Liver (tissue), 9 donors: ENCODE results near the gene UVSSA. TPM values are rescaled to one million over a fixed set of nuclear protein-coding genes. Genes with fewer than 3 reads are reported as not detected.

Experiments
- DNase-seq: peaks from one replicate; pipeline ENCODE4 v3.0.0-alpha.2; 2017; ENCODE audit warnings: low spot score
- H3K27ac ChIP-seq, 2 donors: one replicate each; pipeline ENCODE4 v1.7.0; 2013; ENCODE audit warnings: inconsistent platforms in 2 of 2, low read length in 2 of 2, control low read depth in 1 of 2, low read depth in 1 of 2, mild to moderate bottlenecking in 1 of 2
- H3K27me3 ChIP-seq, 4 donors: one replicate each; pipeline versions ENCODE4 v1.6.1 to v1.7.0; 2013; ENCODE audit warnings: low read length in 3 of 4, inconsistent platforms in 1 of 4, mild to moderate bottlenecking in 1 of 4, moderate library complexity in 1 of 4; ENCODE audit not compliant: control insufficient read depth in 4 of 4, insufficient read depth in 4 of 4
- H3K36me3 ChIP-seq, 4 donors: one replicate each; pipeline versions ENCODE4 v1.6.1 to v1.7.0; 2013; ENCODE audit warnings: low read length in 3 of 4, mild to moderate bottlenecking in 3 of 4, low read depth in 1 of 4, moderate library complexity in 1 of 4; ENCODE audit not compliant: control insufficient read depth in 4 of 4, insufficient read depth in 3 of 4
- H3K4me1 ChIP-seq, 4 donors: one replicate each; pipeline versions ENCODE4 v1.6.1 to v1.7.0; 2013; ENCODE audit warnings: low read length in 3 of 4, mild to moderate bottlenecking in 3 of 4, moderate library complexity in 1 of 4; ENCODE audit not compliant: control insufficient read depth in 4 of 4, insufficient read depth in 4 of 4
- H3K4me3 ChIP-seq, 3 donors: one replicate each; pipeline versions ENCODE4 v1.6.1 to v1.7.0; 2013; ENCODE audit warnings: low read length in 3 of 3, control low read depth in 1 of 3, low read depth in 1 of 3, mild to moderate bottlenecking in 1 of 3
- H3K9ac ChIP-seq, 2 donors: one replicate each; pipeline ENCODE4 v1.7.0; 2013; ENCODE audit warnings: low read length in 2 of 2, mild to moderate bottlenecking in 2 of 2, moderate library complexity in 2 of 2, control low read depth in 1 of 2, low read depth in 1 of 2
- H3K9me3 ChIP-seq, 4 donors: one replicate each; pipeline versions ENCODE4 v1.6.1 to v1.7.0; 2013; ENCODE audit warnings: low read length in 3 of 4; ENCODE audit not compliant: control insufficient read depth in 4 of 4
- ATF3 ChIP-seq: IDR thresholded peaks from 2 replicates; pipeline ENCODE4 v1.6.1; 2016; ENCODE audit warnings: antibody characterized with exemption
- CTCF ChIP-seq: fragments of 150-350 bp; IDR thresholded peaks from 2 replicates; pipeline ENCODE4 v1.5.1; 2017; ENCODE audit warnings: improper control_type of control experiment, low read depth, low read length; ENCODE audit not compliant: missing input control
- EGR1 ChIP-seq, 2 donors: IDR thresholded peaks; 2 replicates each; pipeline ENCODE4 v1.6.1; 2016 to 2018; ENCODE audit warnings: antibody characterized with exemption in 2 of 2, low read depth in 2 of 2
- FOXA1 ChIP-seq: IDR thresholded peaks from 2 replicates; pipeline ENCODE4 v1.6.1; 2016; ENCODE audit warnings: antibody characterized with exemption
- FOXA2 ChIP-seq: IDR thresholded peaks from 2 replicates; pipeline ENCODE4 v1.6.1; 2016; ENCODE audit warnings: antibody characterized with exemption
- GABPA ChIP-seq, 2 donors: IDR thresholded peaks in 1 of 2; conservative IDR thresholded peaks in 1 of 2; 2 replicates each; pipeline ENCODE4 v1.6.1; 2016; ENCODE audit warnings: antibody characterized with exemption in 2 of 2, mild to moderate bottlenecking in 1 of 2, moderate library complexity in 1 of 2
- HNF4A ChIP-seq, 2 donors: conservative IDR thresholded peaks; 2 replicates each; pipeline ENCODE4 v1.6.1; 2016; ENCODE audit warnings: antibody characterized with exemption in 2 of 2, mild to moderate bottlenecking in 2 of 2
- HNF4G ChIP-seq: IDR thresholded peaks from 2 replicates; pipeline ENCODE4 v1.6.1; 2016; ENCODE audit warnings: antibody characterized with exemption
- JUND ChIP-seq, 2 donors: IDR thresholded peaks; 2 replicates each; pipeline ENCODE4 v1.6.1; 2016; ENCODE audit warnings: antibody characterized with exemption in 2 of 2
- MAX ChIP-seq: IDR thresholded peaks from 2 replicates; pipeline ENCODE4 v1.6.1; 2016; ENCODE audit warnings: antibody characterized with exemption
- NR2F2 ChIP-seq: IDR thresholded peaks from 2 replicates; pipeline ENCODE4 v1.6.1; 2016; ENCODE audit warnings: antibody characterized with exemption
- RAD21 ChIP-seq, 2 donors: IDR thresholded peaks; 2 replicates each; pipeline ENCODE4 v1.6.1; 2016; ENCODE audit warnings: antibody characterized with exemption in 2 of 2, mild to moderate bottlenecking in 2 of 2
- REST ChIP-seq: IDR thresholded peaks from 2 replicates; pipeline ENCODE4 v1.6.1; 2016; ENCODE audit warnings: antibody characterized with exemption, mild to moderate bottlenecking
- RXRA ChIP-seq, 2 donors: IDR thresholded peaks; 2 replicates each; pipeline ENCODE4 v1.6.1; 2017 to 2018; ENCODE audit warnings: antibody characterized with exemption in 2 of 2, mild to moderate bottlenecking in 1 of 2
- SP1 ChIP-seq: IDR thresholded peaks from 2 replicates; pipeline ENCODE4 v1.6.1; 2018; ENCODE audit warnings: antibody characterized with exemption, mild to moderate bottlenecking
- TAF1 ChIP-seq: conservative IDR thresholded peaks from 2 replicates; pipeline ENCODE4 v1.6.1; 2016; ENCODE audit warnings: antibody characterized with exemption, mild to moderate bottlenecking
- YY1 ChIP-seq: IDR thresholded peaks from 2 replicates; pipeline ENCODE4 v1.6.1; 2016; ENCODE audit warnings: antibody characterized with exemption, mild to moderate bottlenecking
- ZBTB33 ChIP-seq: IDR thresholded peaks from 2 replicates; pipeline ENCODE4 v1.6.1; 2016; ENCODE audit warnings: antibody characterized with exemption
- WGBS: extraction: QIAGEN DNeasy Blood & Tissue Kit; methylation state at CpG from one replicate; pipeline ENCODE4 v1.1.7; 2013; 5-methylcytosine and 5-hydroxymethylcytosine counted together
- polyA plus RNA-seq, 2 donors: library from polyadenylated mRNA; stranded (reverse) in 1 of 2; unstranded in 1 of 2; fragments of 200-250 nt in 1 of 2; fragments of >200 nt in 1 of 2; fragmentation: Nextera tagmentation in 1 of 2; extraction: Ambion mirVana in 1 of 2; gene quantifications; one replicate each; pipeline versions ENCODE4 v1.2.1 to v1.2.3, GENCODE V29; 2013 to 2015
- total RNA-seq, 2 donors: library from RNA; depleted of rRNA; stranded (reverse); fragments of >200 nt; gene quantifications; one replicate each; pipeline ENCODE4 v1.2.3, GENCODE V29; 2014
- donor health status: healthy.
- donor health status: healthy.
- donor health status: healthy.
- donor health status: healthy.
- donor health status: healthy.

UVSSA gene
- total and polyA plus RNA-seq, 4 donors: 2.2 to 18.3 (median 3.6) TPM

- no peak for TF ChIP-seq HNF4A (conservative IDR thresholded peaks at IDR 0.05)
- TF ChIP-seq FOXA2: no peak
- TF ChIP-seq RAD21 (IDR thresholded peaks at IDR 0.05): no peak
- TF ChIP-seq EGR1 (IDR thresholded peaks at IDR 0.05; ENCODE audit: low read depth in 2 of 2): no peak
- TF ChIP-seq FOXA1: no peak
- TF ChIP-seq GABPA (IDR thresholded peaks at IDR 0.05 in 1 of 2, conservative IDR thresholded peaks at IDR 0.05 in 1 of 2): no peak
- TF ChIP-seq JUND (IDR thresholded peaks at IDR 0.05): no peak
- TF ChIP-seq RXRA (IDR thresholded peaks at IDR 0.05): no peak
- no peak for TF ChIP-seq NR2F2
- TF ChIP-seq YY1: no peak
These were observed 7.4 kb downstream of the UVSSA start (continued) for GRCh38 chr4:1354136-1354982.

- no peak overlapping the region for H3K9ac ChIP-seq
- H3K27me3 ChIP-seq: no peaks in the 10 kb centered on the region
- no peak overlapping the region for H3K4me3 ChIP-seq
- no peaks in the 10 kb centered on the region for H3K4me1 ChIP-seq
- no peak for TF ChIP-seq JUND (IDR thresholded peaks at IDR 0.05)
- TF ChIP-seq YY1: no peak
- no peak for TF ChIP-seq RAD21 (IDR thresholded peaks at IDR 0.05)
- no peak for TF ChIP-seq RXRA (IDR thresholded peaks at IDR 0.05)
- TF ChIP-seq TAF1: no peak
- no peak for TF ChIP-seq GABPA (IDR thresholded peaks at IDR 0.05 in 1 of 2, conservative IDR thresholded peaks at IDR 0.05 in 1 of 2)
- no peak for TF ChIP-seq HNF4G
- TF ChIP-seq CTCF: no peak
- no peak for TF ChIP-seq ATF3
- TF ChIP-seq HNF4A (conservative IDR thresholded peaks at IDR 0.05): no peak
- no peak for TF ChIP-seq ZBTB33
- no peak for TF ChIP-seq REST
- TF ChIP-seq FOXA1: no peak
- TF ChIP-seq FOXA2: no peak
- TF ChIP-seq MAX: no peak
- no peak for TF ChIP-seq EGR1 (IDR thresholded peaks at IDR 0.05; ENCODE audit: low read depth in 2 of 2)
- no peak for TF ChIP-seq NR2F2
- no peak for TF ChIP-seq SP1
- H3K27ac ChIP-seq: no peak overlapping the region
- H3K9me3 ChIP-seq: no peaks in the 10 kb centered on the region
- peaks cover 4 to 29% (median 9%) of the 10 kb centered on the region in 4 donors for H3K36me3 ChIP-seq
- 96% methylated on average over 18 of the region's 18 CpGs for WGBS
- DNase-seq: no peak
These were observed 7.9 kb downstream of the UVSSA start for GRCh38 chr4:1354983-1355275.
